Endodermal cell (in vitro differentiated cells): Measurements from ENCODE around the gene TMEM145. TPM values are rescaled to one million over a fixed set of nuclear protein-coding genes. Genes with fewer than 3 reads are reported as not detected.
A peak's percentile ranks its signal among the peaks of the same experiment; 100 is the strongest.

ENCODE experiments used
- DNase-seq: peaks from one replicate; pipeline ENCODE4 v3.0.0-alpha.2; 2017
- H3K27ac ChIP-seq: 2 replicates; pipeline ENCODE4 v1.5.1; 2013; ENCODE audit warnings: mild to moderate bottlenecking, low read depth, low read length, moderate library complexity
- H3K27me3 ChIP-seq: 2 replicates; pipeline ENCODE4 v1.6.1; 2013; ENCODE audit warnings: mild to moderate bottlenecking, low read length, moderate library complexity; ENCODE audit not compliant: insufficient read depth, control insufficient read depth, poor library complexity, severe bottlenecking
- H3K36me3 ChIP-seq: 2 replicates; pipeline ENCODE4 v1.7.0; 2013; ENCODE audit warnings: mild to moderate bottlenecking, low read length, moderate library complexity; ENCODE audit not compliant: control insufficient read depth, insufficient read depth
- H3K4me1 ChIP-seq: one replicate; pipeline ENCODE4 v1.7.0; 2013; ENCODE audit warnings: low read length; ENCODE audit not compliant: control insufficient read depth, insufficient read depth
- H3K4me3 ChIP-seq: 2 replicates; pipeline ENCODE4 v1.5.1; 2013; ENCODE audit warnings: mild to moderate bottlenecking, low read length, moderate library complexity
- H3K9ac ChIP-seq: 2 replicates; pipeline ENCODE4 v1.6.1; 2013; ENCODE audit warnings: mild to moderate bottlenecking, low read length, moderate library complexity; ENCODE audit not compliant: poor library complexity, severe bottlenecking; ENCODE audit errors: extremely low read depth
- H3K9me3 ChIP-seq: 2 replicates; pipeline ENCODE4 v1.6.1; 2013; ENCODE audit warnings: mild to moderate bottlenecking, low read length, moderate library complexity; ENCODE audit not compliant: control insufficient read depth
- H3K27ac Mint-ChIP-seq: 2 replicates; pipeline ENCODE4 v1.8.0; 2020; ENCODE audit warnings: mixed read lengths
- H3K27me3 Mint-ChIP-seq: 2 replicates; pipeline ENCODE4 v1.8.0; 2021; ENCODE audit warnings: mild to moderate bottlenecking, mixed read lengths; ENCODE audit not compliant: insufficient read depth
- H3K36me3 Mint-ChIP-seq: 2 replicates; pipeline ENCODE4 v1.8.0; 2020; ENCODE audit warnings: low read depth, mixed read lengths
- H3K4me1 Mint-ChIP-seq: 2 replicates; pipeline ENCODE4 v1.8.0; 2020; ENCODE audit warnings: mixed read lengths
- H3K4me3 Mint-ChIP-seq: 2 replicates; pipeline ENCODE4 v1.8.0; 2020; ENCODE audit warnings: mild to moderate bottlenecking, moderate library complexity, mixed read lengths
- H3K9me3 Mint-ChIP-seq: 2 replicates; pipeline ENCODE4 v1.8.0; 2020; ENCODE audit warnings: mild to moderate bottlenecking, mixed read lengths
- CTCF ChIP-seq: fragments of 200-600 bp; sonication (generic); conservative IDR thresholded peaks from 2 replicates; pipeline ENCODE4 v1.5.0; 2021; ENCODE audit warnings: antibody characterized with exemption, mild to moderate bottlenecking
- WGBS, 2 experiments: methylation state at CpG; one replicate each; pipeline versions ENCODE4 v1.1.5 to v1.1.7; 2013; ENCODE audit warnings: missing lambda C conversion rate in 2 of 2, mixed read lengths in 1 of 2; ENCODE audit not compliant: insufficient coverage in 1 of 2, insufficient read length in 1 of 2; 5-methylcytosine and 5-hydroxymethylcytosine counted together
- total RNA-seq, 2 donors: library from RNA; stranded (reverse); fragmentation: NEBNext Ultra II Directional in 1 of 2; extraction: Animal tissue kit (Norgen Biotek cat#: 25700) in 1 of 2; gene quantifications; 2 replicates in 1 of 2; 3 replicates in 1 of 2; pipeline ENCODE4 v1.2.1, GENCODE V29; 2021

Gene TMEM145
- total RNA-seq, 2 donors from 2014 or later, result 0.38 to 0.42 TPM

GRCh38 chr19:42286349-42287016 lies 26.6 kb upstream of the TMEM145 start:
- H3K27ac ChIP-seq, result no peak overlapping the region
- WGBS, 2 experiments, result 91 to 96% methylated on average over 4 to 12 of the region's 13 CpGs
- H3K9me3 Mint-ChIP-seq, result no peaks in the 10 kb centered on the region
- H3K27me3 ChIP-seq, result no peaks in the 10 kb centered on the region
- peaks cover 23% of the 10 kb centered on the region for H3K36me3 Mint-ChIP-seq
- peaks cover 44% of the 10 kb centered on the region for H3K36me3 ChIP-seq
- H3K27ac Mint-ChIP-seq, result no peak overlapping the region
- H3K4me1 Mint-ChIP-seq, result peaks cover 24% of the 10 kb centered on the region
- no peak overlapping the region for H3K4me3 Mint-ChIP-seq
- H3K4me1 ChIP-seq, result peaks cover 10% of the 10 kb centered on the region
- no peak overlapping the region for H3K4me3 ChIP-seq
- no peak for TF ChIP-seq CTCF
- H3K9me3 ChIP-seq, result no peaks in the 10 kb centered on the region
- DNase-seq, result peak; percentile 58
- H3K27me3 Mint-ChIP-seq, result no peaks in the 10 kb centered on the region
- H3K9ac ChIP-seq, result no peak overlapping the region

- 94 to 96% methylated on average over 22 to 30 of the region's 30 CpGs for WGBS, 2 experiments
- no peak for DNase-seq
- Histone ChIP-seq H3K9me3 (no peaks in the 10 kb centered on the region), H3K36me3 (peaks cover 51% of the 10 kb centered on the region), H3K9ac (no peak overlapping the region), H3K4me3 (no peak overlapping the region), H3K27ac (no peak overlapping the region), H3K27me3 (no peaks in the 10 kb centered on the region), H3K4me1 (peaks cover 4% of the 10 kb centered on the region)
- Mint-ChIP-seq H3K4me3 (no peak overlapping the region), H3K27ac (no peak overlapping the region), H3K9me3 (no peaks in the 10 kb centered on the region), H3K4me1 (peaks cover 17% of the 10 kb centered on the region), H3K36me3 (peaks cover 27% of the 10 kb centered on the region), H3K27me3 (no peaks in the 10 kb centered on the region)
- TF ChIP-seq CTCF, result peak; percentile 44
These were observed 25.9 kb upstream of the TMEM145 start for GRCh38 chr19:42287017-42287826.

GRCh38 chr19:42287827-42288107 lies 25.3 kb upstream of the TMEM145 start:
- WGBS, 2 experiments, result 95% methylated on average over 2 to 10 of the region's 10 CpGs
- no peaks in the 10 kb centered on the region for H3K9me3 ChIP-seq
- H3K27ac ChIP-seq, result no peak overlapping the region
- peaks cover 13% of the 10 kb centered on the region for H3K4me1 Mint-ChIP-seq
- H3K27ac Mint-ChIP-seq, result no peak overlapping the region
- no peak overlapping the region for H3K4me3 ChIP-seq
- TF ChIP-seq CTCF, result no peak
- peaks cover 27% of the 10 kb centered on the region for H3K36me3 Mint-ChIP-seq
- DNase-seq, result no peak
- no peaks in the 10 kb centered on the region for H3K27me3 Mint-ChIP-seq
- no peak overlapping the region for H3K4me3 Mint-ChIP-seq
- H3K9ac ChIP-seq, result no peak overlapping the region
- H3K9me3 Mint-ChIP-seq, result no peaks in the 10 kb centered on the region
- H3K36me3 ChIP-seq, result peaks cover 52% of the 10 kb centered on the region
- no peaks in the 10 kb centered on the region for H3K4me1 ChIP-seq
- no peaks in the 10 kb centered on the region for H3K27me3 ChIP-seq
